IMR-90 (cell line): ENCODE data around the gene RASGRP3. TPM values are rescaled to one million over a fixed set of nuclear protein-coding genes. Genes with fewer than 3 reads are reported as not detected.
A peak's percentile ranks its signal among the peaks of the same experiment; 100 is the strongest.

Experiments
- ATAC-seq: fragments of 200-7000 bp; cut with Tn5 transposase; 2 replicates; pipeline ENCODE4 v1.9.1; 2020; ENCODE audit warnings: low read depth, mild to moderate bottlenecking, moderate library complexity
- BruUV-seq: library from RNA; stranded (reverse); fragments of 400-500 nt; replicated peaks from 2 replicates; lab custom pipeline; 2021; lab: Mats Ljungman, UMichigan
- CTCF ChIA-PET: fragments of 300-600 bp; formaldehyde crosslinking; extraction: SDS; loops from one replicate; lab custom pipeline; 2021; ENCODE audit warnings: antibody characterized with exemption; lab: Yijun Ruan, JAX
- POLR2A ChIA-PET: fragments of 300-600 bp; sonication (Branson Sonifier 250); formaldehyde crosslinking; loops from one replicate; lab custom pipeline; 2022; ENCODE audit warnings: antibody characterized with exemption; ENCODE audit not compliant: unreplicated experiment; lab: Charles Lee
- DNase-seq: peaks from one replicate; pipeline ENCODE4 v3.0.0; 2013
- H2AFZ ChIP-seq: replicated peaks from 2 replicates; pipeline ENCODE3; 2013; ENCODE audit warnings: low read length, mild to moderate bottlenecking; ENCODE audit not compliant: poor library complexity
- H2AK5ac ChIP-seq: 2 replicates; pipeline ENCODE4 v1.6.1; 2013; ENCODE audit warnings: low read depth, low read length, inconsistent platforms
- H2AK9ac ChIP-seq: replicated peaks from 2 replicates; pipeline ENCODE3; 2013; ENCODE audit warnings: mild to moderate bottlenecking, low read depth, low read length, moderate library complexity; ENCODE audit not compliant: poor library complexity
- H2BK120ac ChIP-seq: 2 replicates; pipeline ENCODE4 v1.6.1; 2013; ENCODE audit warnings: low read depth, low read length, inconsistent platforms
- H2BK15ac ChIP-seq: 3 replicates; pipeline ENCODE4 v1.6.1; 2013; ENCODE audit warnings: low read depth, low read length, inconsistent platforms
- H2BK20ac ChIP-seq: 2 replicates; pipeline ENCODE4 v1.6.1; 2013; ENCODE audit warnings: low read depth, mild to moderate bottlenecking, inconsistent platforms, low read length, moderate library complexity
- H2BK5ac ChIP-seq: 2 replicates; pipeline ENCODE4 v1.6.1; 2013; ENCODE audit warnings: mild to moderate bottlenecking, low read depth, low read length, inconsistent platforms; ENCODE audit not compliant: poor library complexity, severe bottlenecking
- H3K14ac ChIP-seq: replicated peaks from 2 replicates; pipeline ENCODE4 v1.6.1; 2013; ENCODE audit warnings: low read depth, low read length, inconsistent platforms
- H3K18ac ChIP-seq: 2 replicates; pipeline ENCODE4 v1.6.1; 2013; ENCODE audit warnings: low read depth, low read length, control low read depth
- H3K23ac ChIP-seq: 2 replicates; pipeline ENCODE4 v1.6.1; 2013; ENCODE audit warnings: low read depth, low read length, inconsistent platforms
- H3K27ac ChIP-seq: 2 replicates; pipeline ENCODE4 v1.5.1; 2013; ENCODE audit warnings: mild to moderate bottlenecking, control low read depth, low read length; ENCODE audit not compliant: insufficient read depth
- H3K27me3 ChIP-seq: 2 replicates; pipeline ENCODE4 v1.6.1; 2013; ENCODE audit warnings: low read length; ENCODE audit not compliant: control insufficient read depth, insufficient read depth
- H3K36me3 ChIP-seq: 2 replicates; pipeline ENCODE4 v1.6.1; 2013; ENCODE audit warnings: low read length, mixed read lengths; ENCODE audit not compliant: control insufficient read depth, insufficient read depth
- H3K4ac ChIP-seq: 2 replicates; pipeline ENCODE4 v1.6.1; 2013; ENCODE audit warnings: low read depth, low read length, inconsistent platforms
- H3K4me1 ChIP-seq: 2 replicates; pipeline ENCODE4 v1.6.1; 2013; ENCODE audit warnings: low read length, mixed read lengths; ENCODE audit not compliant: control insufficient read depth, insufficient read depth
- H3K4me2 ChIP-seq: 2 replicates; pipeline ENCODE4 v1.6.1; 2013; ENCODE audit warnings: low read depth, mild to moderate bottlenecking, control low read depth, low read length, moderate library complexity
- H3K4me3 ChIP-seq: 2 replicates; pipeline ENCODE4 v1.5.1; 2013; ENCODE audit warnings: low read depth, mild to moderate bottlenecking, control low read depth, low read length, moderate library complexity; ENCODE audit not compliant: insufficient read depth
- H3K56ac ChIP-seq: 2 replicates; pipeline ENCODE4 v1.6.1; 2013; ENCODE audit warnings: low read length, inconsistent platforms; ENCODE audit not compliant: insufficient read depth; ENCODE audit errors: extremely low read depth
- H3K79me1 ChIP-seq, 2 experiments: 2 replicates each; pipeline ENCODE4 v1.6.1; 2013; ENCODE audit warnings: low read length in 2 of 2, inconsistent platforms in 1 of 2, low read depth in 1 of 2
- H3K9ac ChIP-seq: 2 replicates; pipeline ENCODE4 v1.6.1; 2013; ENCODE audit warnings: low read depth, low read length, control low read depth
- H3K9me1 ChIP-seq: 2 replicates; pipeline ENCODE4 v1.6.1; 2013; ENCODE audit warnings: low read length, inconsistent platforms; ENCODE audit not compliant: insufficient read depth
- H3K9me3 ChIP-seq: 2 replicates; pipeline ENCODE4 v1.6.1; 2013; ENCODE audit warnings: low read length; ENCODE audit not compliant: control insufficient read depth, insufficient read depth
- H4K20me1 ChIP-seq: 2 replicates; pipeline ENCODE4 v1.6.1; 2013; ENCODE audit warnings: low read length, inconsistent platforms; ENCODE audit not compliant: insufficient read depth
- H4K5ac ChIP-seq: 2 replicates; pipeline ENCODE4 v1.6.1; 2013; ENCODE audit warnings: mild to moderate bottlenecking, low read depth, low read length, control low read depth
- H4K8ac ChIP-seq, 2 experiments: 2 replicates each; pipeline ENCODE4 v1.6.1; 2013; ENCODE audit warnings: low read depth in 2 of 2, low read length in 2 of 2, control low read depth in 1 of 2, inconsistent platforms in 1 of 2
- H4K91ac ChIP-seq: 2 replicates; pipeline ENCODE4 v1.6.1; 2013; ENCODE audit warnings: low read depth, low read length, inconsistent platforms; ENCODE audit not compliant: insufficient read depth
- CEBPB ChIP-seq: IDR thresholded peaks from 2 replicates; pipeline ENCODE4 v1.6.1; 2012; ENCODE audit warnings: low read depth, low read length, improper control_type of control experiment
- MAFK ChIP-seq: IDR thresholded peaks from 2 replicates; pipeline ENCODE4 v1.6.1; 2012; ENCODE audit warnings: low read depth, low read length, improper control_type of control experiment
- MAZ ChIP-seq: IDR thresholded peaks from 2 replicates; pipeline ENCODE4 v1.6.1; 2012; ENCODE audit warnings: low read depth, mild to moderate bottlenecking, low read length, improper control_type of control experiment, moderate library complexity, borderline replicate concordance
- MXI1 ChIP-seq: IDR thresholded peaks from 2 replicates; pipeline ENCODE4 v1.6.1; 2012; ENCODE audit warnings: low read depth, mild to moderate bottlenecking, low read length, moderate library complexity, borderline replicate concordance
- POLR2A ChIP-seq: IDR thresholded peaks from 2 replicates; pipeline ENCODE4 v1.6.1; 2012; ENCODE audit warnings: mild to moderate bottlenecking, low read depth, low read length
- RCOR1 ChIP-seq: IDR thresholded peaks from 2 replicates; pipeline ENCODE4 v1.6.1; 2012; ENCODE audit warnings: mild to moderate bottlenecking, low read length, improper control_type of control experiment; ENCODE audit not compliant: insufficient replicate concordance
- RFX5 ChIP-seq: IDR thresholded peaks from 2 replicates; pipeline ENCODE4 v1.8.0; 2012; ENCODE audit warnings: low read depth, mild to moderate bottlenecking, low read length, moderate library complexity
- WGBS, 2 experiments: methylation state at CpG; one replicate each; pipeline versions ENCODE4 v1.1.5 to v1.1.7; 2013; ENCODE audit warnings: missing lambda C conversion rate in 2 of 2; ENCODE audit not compliant: insufficient read length in 1 of 2; ENCODE audit errors: extremely low coverage in 2 of 2; 5-methylcytosine and 5-hydroxymethylcytosine counted together
- dilution Hi-C: fragments of 300-500 bp; cut with HindIII; formaldehyde crosslinking; loops from one replicate; pipeline ENCODE4 v1.14.3; 2018; ENCODE audit warnings: low sequenced_read_pairs; ENCODE audit not compliant: unreplicated experiment
- in situ Hi-C: fragments of 300-500 bp; cut with MboI; formaldehyde crosslinking; loops from 3 replicates; pipeline ENCODE4 v1.14.3; 2019; ENCODE audit warnings: low sequenced_read_pairs, inconsistent platforms, mixed read lengths
- intact Hi-C: fragments of 100-400 bp; cut with micrococcal nuclease; formaldehyde crosslinking; loops from 2 replicates; pipeline ENCODE4 v1.10.0; 2022
- polyA plus RNA-seq, 3 experiments: library from polyadenylated mRNA; depleted of rRNA; stranded (reverse); fragments of >200 nt; gene quantifications; 2 replicates each; pipeline ENCODE4 v1.2.3, GENCODE V29; 2012; ENCODE audit warnings: low replicate concordance in 1 of 3
- total RNA-seq: library from RNA; depleted of rRNA; stranded (reverse); fragments of >200 nt; gene quantifications from 2 replicates; pipeline ENCODE4 v1.2.3, GENCODE V29; 2012

The RASGRP3 gene
- total and polyA plus RNA-seq, 2 of the 4 experiments (the other 2 are of a cell fraction) = 1.7 to 3.0 TPM

DNA sequence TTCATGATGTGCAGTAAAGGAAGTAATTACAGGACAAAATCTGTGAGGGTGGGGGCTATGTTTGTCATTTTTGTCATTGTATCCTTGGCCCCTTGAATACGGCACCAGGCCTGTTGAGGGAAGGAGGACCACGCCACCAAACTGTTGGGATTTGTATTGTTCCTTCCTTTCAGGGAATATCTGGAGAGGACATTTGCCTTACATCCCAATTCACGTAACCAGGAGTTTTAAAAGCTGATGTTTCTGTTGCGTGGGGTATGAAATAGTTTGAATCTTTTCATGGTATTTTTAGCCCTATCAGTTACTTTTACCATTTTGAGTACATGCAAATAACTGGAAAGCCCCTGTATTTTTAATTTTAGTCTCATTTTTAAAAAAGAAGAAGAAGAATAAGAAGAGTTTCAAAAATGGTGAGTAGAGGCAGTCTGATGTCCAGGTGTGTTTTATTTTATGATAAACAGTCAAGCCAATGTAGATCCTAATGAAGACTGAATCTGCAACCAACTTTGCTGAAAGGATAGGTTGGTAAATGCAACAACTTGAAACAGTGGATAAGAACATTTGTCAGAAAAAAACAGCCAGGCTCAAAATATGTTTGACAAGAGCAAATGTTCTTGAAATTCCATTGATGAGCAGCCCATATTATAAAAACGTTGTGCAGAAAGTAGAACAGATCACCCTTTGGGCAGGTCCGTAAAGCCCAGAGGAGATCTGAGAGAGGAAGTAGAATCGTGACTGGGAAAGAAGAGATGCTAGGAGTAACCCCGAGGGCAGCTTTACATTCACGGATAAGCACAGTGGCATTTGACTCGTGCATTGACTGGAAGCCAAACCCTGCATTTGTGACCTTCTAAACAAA, 54.5 kb downstream of the RASGRP3 start (continued):
- TF ChIP-seq MXI1 (no peak), CEBPB (no peak)

DNA sequence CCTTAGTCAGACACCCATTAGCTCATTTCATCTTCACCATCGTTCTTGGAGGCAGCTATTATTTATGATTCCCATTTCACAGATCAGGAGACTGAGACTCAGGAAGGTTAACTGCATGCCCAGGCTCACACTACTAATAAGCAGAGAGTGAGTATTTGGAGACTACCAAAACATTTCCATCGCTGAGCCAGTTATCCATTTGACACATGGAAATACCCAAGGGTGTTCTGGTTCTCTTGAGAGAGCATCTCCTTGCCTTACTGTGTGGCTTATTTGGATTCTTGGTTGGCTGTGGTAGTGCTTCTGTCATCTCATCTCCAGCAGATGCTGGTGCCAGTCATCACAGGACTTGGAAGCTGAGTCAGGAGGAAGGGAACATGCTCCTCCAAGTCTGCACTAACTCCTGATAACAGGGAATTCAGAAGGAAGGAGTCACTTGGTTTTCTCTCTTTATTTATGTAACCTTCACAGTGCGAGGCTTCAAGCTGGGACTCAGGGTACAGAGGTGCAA, 55.2 kb downstream of the RASGRP3 start:
- ATAC-seq (peak; percentile 4; the same call in 1 of the 2 replicates), DNase-seq (peak; percentile 69)
- dilution Hi-C loops (no loop called here), intact Hi-C loops (loop anchor here (2.0 kb wide), 1 partner anchor 55 kb away; the partner anchor contains the start of gene RASGRP3), in situ Hi-C loops (no loop called here)
- Histone ChIP-seq H2BK20ac (peak overlapping the region; percentile 71), H3K9ac (no peak overlapping the region), H2BK120ac (peak overlapping the region; percentile 82), H3K4me1 (peaks cover 11% of the 10 kb centered on the region), H3K4me3 (no peak overlapping the region), H3K18ac (peak overlapping the region; percentile 35; the same call in 1 of the 2 replicates), H3K23ac (0 out of 2 replicates have a peak overlapping the region, but pooled peaks have one; percentile 71), H4K5ac (peak overlapping the region; percentile 0; the same call in 1 of the 2 replicates), H2BK15ac (peak overlapping the region; percentile 29; the same call in 2 of the 3 replicates), H4K20me1 (no peaks in the 10 kb centered on the region), H3K14ac (peak overlapping the region; percentile 81), H3K9me3 (no peaks in the 10 kb centered on the region), H2AFZ (peak overlapping the region; percentile 84), H4K8ac (peak overlapping the region in 1 of 2 experiments; percentile 64; a peak in 3 of 4 replicates), H3K36me3 (no peaks in the 10 kb centered on the region), H4K91ac (peak overlapping the region; percentile 40; the same call in 1 of the 2 replicates), H2BK5ac (peak overlapping the region; percentile 42), H3K56ac (0 out of 2 replicates have a peak overlapping the region, but pooled peaks have one; percentile 5), H3K9me1 (peaks cover 6% of the 10 kb centered on the region; the same call in 1 of the 2 replicates), H2AK5ac (peak overlapping the region; percentile 77), H3K27me3 (no peaks in the 10 kb centered on the region), H2AK9ac (no peak overlapping the region), H3K4me2 (no peak overlapping the region), H3K27ac (no peak overlapping the region), H3K4ac (peak overlapping the region; percentile 70), H3K79me1 (no peaks in the 10 kb centered on the region)
- CTCF ChIA-PET = interaction anchor here (1.6 kb wide), 1 partner anchor 9 kb away, joined by 3 read pairs; no protein-coding TSS in a partner anchor
- POLR2A ChIA-PET = no interaction called here
- no TSS peak for BruUV-seq
- TF ChIP-seq POLR2A (no peak), MAZ (no peak), RCOR1 (peak; percentile 48), MAFK (peak; percentile 47; the same call in 1 of the 2 replicates), RFX5 (no peak)
- WGBS, 2 experiments = no CpG with 5 or more reads among the region's 3 CpGs
